ENCODE results near the gene RUNX2.

Gene RUNX2

DNA sequence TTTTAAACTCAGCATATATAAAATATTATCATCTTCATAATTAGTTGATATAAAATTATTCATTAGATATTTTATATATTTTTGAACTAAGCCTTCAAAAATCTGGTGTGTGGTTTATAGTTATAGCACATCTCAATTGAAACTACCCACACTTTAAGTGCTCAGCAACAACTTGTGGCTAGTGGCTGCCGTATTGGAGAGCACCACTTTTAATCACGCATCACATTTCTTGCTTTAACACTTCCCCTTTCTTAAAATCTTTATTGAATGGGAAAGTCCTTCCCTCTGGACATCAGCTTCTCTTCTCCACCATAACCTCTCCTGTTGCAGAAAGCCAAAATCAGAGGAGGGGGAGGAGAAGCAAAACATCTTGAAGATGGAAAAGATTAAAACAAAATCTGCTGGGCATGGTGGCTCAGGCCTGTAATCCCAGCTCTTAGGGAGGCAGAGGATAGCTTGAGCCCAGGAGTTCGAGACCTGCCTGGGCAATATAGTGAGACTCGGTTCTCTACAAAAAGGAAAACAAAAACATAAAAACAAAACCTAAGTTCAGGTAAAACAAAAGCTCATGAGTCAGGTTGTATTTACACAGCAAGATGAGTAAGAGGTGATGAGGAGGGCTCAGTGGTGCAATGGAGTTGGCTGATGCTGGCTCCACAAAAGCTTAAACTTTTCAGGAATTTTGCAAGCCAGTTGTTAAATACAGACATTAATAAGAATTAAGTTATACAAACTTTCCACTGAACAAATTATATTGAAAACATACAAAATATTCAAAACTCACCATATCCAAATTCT is 286.6 kb downstream of the RUNX2 start:
- TF ChIP-seq, protein P1, sequence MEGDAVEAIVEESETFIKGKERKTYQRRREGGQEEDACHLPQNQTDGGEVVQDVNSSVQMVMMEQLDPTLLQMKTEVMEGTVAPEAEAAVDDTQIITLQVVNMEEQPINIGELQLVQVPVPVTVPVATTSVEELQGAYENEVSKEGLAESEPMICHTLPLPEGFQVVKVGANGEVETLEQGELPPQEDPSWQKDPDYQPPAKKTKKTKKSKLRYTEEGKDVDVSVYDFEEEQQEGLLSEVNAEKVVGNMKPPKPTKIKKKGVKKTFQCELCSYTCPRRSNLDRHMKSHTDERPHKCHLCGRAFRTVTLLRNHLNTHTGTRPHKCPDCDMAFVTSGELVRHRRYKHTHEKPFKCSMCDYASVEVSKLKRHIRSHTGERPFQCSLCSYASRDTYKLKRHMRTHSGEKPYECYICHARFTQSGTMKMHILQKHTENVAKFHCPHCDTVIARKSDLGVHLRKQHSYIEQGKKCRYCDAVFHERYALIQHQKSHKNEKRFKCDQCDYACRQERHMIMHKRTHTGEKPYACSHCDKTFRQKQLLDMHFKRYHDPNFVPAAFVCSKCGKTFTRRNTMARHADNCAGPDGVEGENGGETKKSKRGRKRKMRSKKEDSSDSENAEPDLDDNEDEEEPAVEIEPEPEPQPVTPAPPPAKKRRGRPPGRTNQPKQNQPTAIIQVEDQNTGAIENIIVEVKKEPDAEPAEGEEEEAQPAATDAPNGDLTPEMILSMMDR (IDR thresholded peaks at IDR 0.05; ENCODE audit: low read depth, low read length) = no peak
- DNase-seq (ENCODE audit: extremely low read depth, low read depth) = no peak

DNA sequence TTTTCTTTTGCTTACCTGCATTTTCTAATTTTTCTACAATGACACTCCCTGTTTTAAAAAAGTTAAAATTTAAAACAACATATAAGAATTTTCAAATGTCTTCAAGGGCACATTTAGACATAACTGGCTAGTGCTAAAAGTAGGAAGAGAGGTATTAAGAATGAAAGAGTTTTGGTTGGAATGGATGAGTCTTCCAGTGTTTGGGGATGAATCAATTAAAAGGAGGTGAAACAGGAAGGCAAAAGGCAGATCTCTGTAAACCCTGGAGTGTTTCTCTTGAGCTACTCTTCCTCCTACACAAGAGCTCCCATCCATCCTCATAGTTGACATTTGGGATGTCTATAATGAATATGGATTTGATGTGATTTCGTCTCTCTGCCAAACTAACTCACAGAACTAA is 288.1 kb downstream of the RUNX2 start:
- DNase-seq (ENCODE audit: extremely low read depth, low read depth) = no peak
- TF ChIP-seq, protein P1 (IDR thresholded peaks at IDR 0.05; ENCODE audit: low read depth, low read length) = no peak

DNA sequence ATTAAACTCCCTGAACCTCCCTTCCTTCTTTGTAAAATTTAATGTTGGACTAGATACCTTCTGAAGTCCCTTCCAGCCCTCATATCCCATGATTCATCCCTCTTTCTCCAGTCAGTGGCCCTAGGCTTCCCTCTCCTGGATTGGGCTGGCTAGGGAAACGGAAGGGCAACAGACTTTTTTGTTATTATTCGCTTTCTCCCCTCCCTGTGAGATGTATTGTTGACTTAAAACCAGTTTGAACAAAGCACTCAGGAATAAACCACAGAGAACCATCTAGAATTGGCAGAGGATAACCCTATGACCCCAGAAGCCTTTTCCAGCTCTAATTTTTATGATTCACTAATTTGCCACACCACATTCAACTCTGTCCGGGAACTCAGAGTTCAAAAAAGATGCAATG is 289.3 kb downstream of the RUNX2 start:
- TF ChIP-seq, protein P1 (IDR thresholded peaks at IDR 0.05; ENCODE audit: low read depth, low read length) = no peak
- DNase-seq (ENCODE audit: extremely low read depth, low read depth) = no peak

DNA sequence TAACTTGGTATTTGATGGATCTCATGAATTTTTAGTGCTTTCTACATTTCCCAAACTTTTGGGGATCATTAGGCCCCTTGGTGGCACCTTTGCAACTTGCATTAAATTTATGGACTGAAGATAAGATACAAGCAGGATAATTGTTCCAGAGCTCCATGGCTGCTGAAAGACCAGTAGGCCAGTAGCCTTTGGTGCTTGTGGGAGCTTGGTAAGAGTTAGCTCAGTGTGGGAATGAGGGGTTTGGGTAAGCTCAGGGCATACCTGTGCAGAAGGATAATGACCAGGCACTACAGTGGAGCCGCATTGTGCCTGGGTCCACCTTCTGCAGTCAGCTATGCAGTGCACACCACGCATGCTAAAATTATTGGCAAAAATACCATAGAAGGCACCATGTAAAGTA is 290.1 kb downstream of the RUNX2 start:
- TF ChIP-seq, protein P1 (IDR thresholded peaks at IDR 0.05; ENCODE audit: low read depth, low read length) = no peak
- no peak for DNase-seq (ENCODE audit: extremely low read depth, low read depth)

DNA sequence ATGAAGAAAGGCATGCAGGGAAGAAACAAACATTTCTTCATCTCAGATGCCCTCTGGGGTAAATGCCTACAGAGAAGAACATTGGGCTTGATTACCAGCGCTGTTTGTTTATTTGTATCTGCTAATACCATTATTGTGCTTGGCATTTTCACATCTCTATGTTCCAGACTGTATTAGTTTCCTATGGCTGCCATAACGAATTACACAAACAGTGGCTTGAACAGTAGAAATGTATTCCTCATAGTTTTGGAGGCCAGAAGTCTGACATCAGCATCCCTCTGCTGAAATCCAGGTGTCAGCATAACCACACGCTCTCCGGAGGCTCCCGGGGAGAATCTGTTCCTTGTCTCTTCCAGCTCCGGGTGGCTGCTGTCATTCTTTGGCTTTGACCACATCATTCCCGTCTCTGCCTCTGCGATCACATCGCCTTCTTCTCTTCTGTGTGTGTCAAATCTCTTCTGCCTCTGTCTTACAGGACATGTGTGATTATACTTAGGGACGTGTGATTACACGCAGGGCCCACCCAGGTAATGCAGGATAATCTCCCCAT is 291.2 kb downstream of the RUNX2 start:
- TF ChIP-seq, protein P1 (IDR thresholded peaks at IDR 0.05; ENCODE audit: low read depth, low read length) = no peak
- DNase-seq (ENCODE audit: extremely low read depth, low read depth) = no peak

DNA sequence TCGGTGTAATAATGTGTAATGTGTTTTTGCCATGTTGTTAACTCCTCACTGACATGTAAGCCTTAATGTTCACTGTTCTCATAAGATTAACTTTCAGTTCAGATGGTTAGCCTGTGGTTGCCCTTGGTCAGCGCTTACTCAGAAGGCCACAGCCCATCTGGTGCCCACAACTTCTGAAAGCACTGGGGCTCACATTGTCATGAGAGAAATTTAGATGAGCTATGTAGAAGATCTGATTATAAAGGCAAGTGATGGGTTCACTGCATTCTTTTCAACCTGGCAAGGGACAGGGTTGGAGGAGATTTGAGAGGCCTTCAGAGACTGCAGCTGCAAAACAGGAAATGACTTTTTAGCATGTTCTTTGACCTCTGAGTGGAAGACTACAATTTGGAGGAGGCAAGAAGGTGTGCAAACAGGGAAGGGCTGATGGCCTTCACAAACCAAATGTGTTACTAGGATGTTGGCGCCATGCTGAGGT is 291.9 kb downstream of the RUNX2 start:
- no peak for DNase-seq (ENCODE audit: extremely low read depth, low read depth)
- TF ChIP-seq, protein P1 (IDR thresholded peaks at IDR 0.05; ENCODE audit: low read depth, low read length) = no peak

DNA sequence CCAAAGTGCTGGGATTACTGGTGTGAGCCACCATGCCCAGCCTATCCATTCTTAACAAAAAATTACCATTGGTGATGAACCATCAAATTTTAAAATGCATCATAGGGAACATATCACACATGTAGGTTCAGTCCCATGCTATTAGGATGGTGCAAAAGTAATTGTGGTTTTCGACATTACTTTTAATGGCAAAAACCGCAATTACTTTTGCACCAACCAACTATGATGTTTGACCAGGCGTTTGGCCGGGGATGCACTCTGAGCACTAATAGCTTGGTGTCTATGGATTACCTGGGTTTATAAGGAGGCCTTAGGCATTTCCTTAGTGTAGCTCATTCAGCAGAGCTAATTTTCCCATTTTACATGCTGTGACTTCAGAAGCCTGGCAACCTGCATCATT is 296.1 kb downstream of the RUNX2 start:
- TF ChIP-seq, protein P1 (IDR thresholded peaks at IDR 0.05; ENCODE audit: low read depth, low read length) = no peak

More for the DNA sequence above, 296.1 kb downstream of the RUNX2 start:
- no peak for DNase-seq (ENCODE audit: extremely low read depth, low read depth)
